Measurements from ENCODE around the gene SMOC1.

The SMOC1 gene

DNA sequence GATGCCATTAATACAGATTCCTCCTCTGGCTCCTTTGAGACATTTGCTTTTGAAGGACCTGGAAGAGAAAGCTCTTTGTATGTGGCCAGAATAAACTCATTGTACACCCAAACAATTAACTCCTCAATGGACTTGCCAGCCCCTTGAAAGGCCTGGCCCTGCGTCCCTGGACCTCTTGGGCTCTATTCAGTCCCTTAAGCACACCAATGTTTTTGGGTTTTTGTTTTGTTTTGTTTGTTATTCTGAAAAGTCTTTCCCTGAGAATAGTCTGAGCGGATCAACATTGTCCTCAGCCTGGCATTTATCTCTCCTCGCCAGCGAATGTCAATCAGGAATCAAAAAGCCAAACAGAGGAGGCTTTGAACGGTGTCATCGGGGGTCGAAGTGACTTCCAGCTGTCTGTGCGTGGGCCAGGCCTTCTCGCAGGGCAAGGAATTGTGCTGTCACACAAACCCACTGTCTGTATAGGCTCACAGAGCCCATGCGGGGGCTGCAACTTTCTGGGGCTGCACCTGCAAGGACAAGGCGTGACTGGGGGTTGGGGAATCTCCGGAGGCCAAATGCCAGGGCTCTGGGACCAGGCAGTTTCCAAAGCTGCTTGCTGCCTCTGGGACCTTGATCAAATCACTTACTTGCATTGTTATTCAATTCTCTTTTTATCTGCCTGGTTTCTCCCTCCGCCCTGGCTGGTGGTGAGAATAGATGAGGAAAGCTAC lies 108.3 kb downstream of the SMOC1 start:
- Mint-ChIP-seq H3K9me3 (peaks cover 5% of the 10 kb centered on the region), H3K27me3 (ENCODE audit: low read depth, poor library complexity) (peaks cover 20% of the 10 kb centered on the region), H3K27ac (no peak overlapping the region), H3K36me3 (ENCODE audit: low read depth) (peaks cover 70% of the 10 kb centered on the region), H3K4me1 (peaks cover 37% of the 10 kb centered on the region), H3K4me3 (no peak overlapping the region)
- no peak for DNase-seq
- no peak for TF ChIP-seq CTCF (IDR thresholded peaks at IDR 0.05)

DNA sequence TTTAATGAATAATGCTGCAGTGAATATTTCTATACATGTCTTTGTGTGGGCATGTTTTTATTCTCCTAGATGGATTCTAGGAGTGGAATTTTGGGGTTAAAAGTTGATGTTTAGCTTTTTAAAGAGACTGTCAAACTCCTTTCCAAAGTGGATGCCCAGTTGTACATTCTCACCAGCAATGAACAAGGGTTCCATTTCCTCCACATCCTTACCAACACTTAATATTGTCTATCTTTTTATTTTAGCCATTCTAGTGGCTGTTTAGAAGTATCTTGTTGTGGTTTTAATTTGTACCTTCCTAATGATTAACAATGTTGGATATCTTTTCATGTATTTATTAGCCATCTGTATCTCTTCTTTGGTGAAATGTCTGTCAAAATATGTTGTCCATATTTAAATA lies 109.8 kb downstream of the SMOC1 start:
- H3K27me3 Mint-ChIP-seq (ENCODE audit: low read depth, poor library complexity), result peaks cover 20% of the 10 kb centered on the region

GRCh38 chr14:69989622-69990021 lies 110.4 kb downstream of the SMOC1 start:
- peaks cover 5% of the 10 kb centered on the region for H3K9me3 Mint-ChIP-seq
- peaks cover 45% of the 10 kb centered on the region for H3K4me1 Mint-ChIP-seq
- no peak overlapping the region for H3K27ac Mint-ChIP-seq
- peaks cover 20% of the 10 kb centered on the region for H3K27me3 Mint-ChIP-seq (ENCODE audit: low read depth, poor library complexity)
- DNase-seq, result no peak
- peaks cover 61% of the 10 kb centered on the region for H3K36me3 Mint-ChIP-seq (ENCODE audit: low read depth)
- TF ChIP-seq CTCF (IDR thresholded peaks at IDR 0.05), result no peak
- H3K4me3 Mint-ChIP-seq, result no peak overlapping the region

More for the DNA sequence above, 109.8 kb downstream of the SMOC1 start:
- no peak overlapping the region for H3K27ac Mint-ChIP-seq
- DNase-seq, result no peak
- peaks cover 63% of the 10 kb centered on the region for H3K36me3 Mint-ChIP-seq (ENCODE audit: low read depth)
- H3K9me3 Mint-ChIP-seq, result peaks cover 5% of the 10 kb centered on the region
- TF ChIP-seq CTCF (IDR thresholded peaks at IDR 0.05), result no peak
- H3K4me3 Mint-ChIP-seq, result no peak overlapping the region
- peaks cover 40% of the 10 kb centered on the region for H3K4me1 Mint-ChIP-seq

- no peak overlapping the region for H3K4me3 Mint-ChIP-seq
- no peak for TF ChIP-seq CTCF (IDR thresholded peaks at IDR 0.05)
- H3K27me3 Mint-ChIP-seq (ENCODE audit: low read depth, poor library complexity), result peaks cover 16% of the 10 kb centered on the region
- peaks cover 61% of the 10 kb centered on the region for H3K36me3 Mint-ChIP-seq (ENCODE audit: low read depth)
- no peak for DNase-seq
- no peak overlapping the region for H3K27ac Mint-ChIP-seq
- H3K9me3 Mint-ChIP-seq, result peaks cover 5% of the 10 kb centered on the region
- H3K4me1 Mint-ChIP-seq, result peaks cover 45% of the 10 kb centered on the region
These were observed 111.1 kb downstream of the SMOC1 start for GRCh38 chr14:69990323-69990722.

GRCh38 chr14:69991422-69991821 lies 112.2 kb downstream of the SMOC1 start:
- Mint-ChIP-seq H3K27me3 (ENCODE audit: low read depth, poor library complexity) (peaks cover 14% of the 10 kb centered on the region), H3K36me3 (ENCODE audit: low read depth) (peaks cover 58% of the 10 kb centered on the region), H3K9me3 (peaks cover 5% of the 10 kb centered on the region), H3K4me3 (no peak overlapping the region), H3K4me1 (peaks cover 45% of the 10 kb centered on the region), H3K27ac (no peak overlapping the region)
- no peak for TF ChIP-seq CTCF (IDR thresholded peaks at IDR 0.05)
- no peak for DNase-seq

DNA sequence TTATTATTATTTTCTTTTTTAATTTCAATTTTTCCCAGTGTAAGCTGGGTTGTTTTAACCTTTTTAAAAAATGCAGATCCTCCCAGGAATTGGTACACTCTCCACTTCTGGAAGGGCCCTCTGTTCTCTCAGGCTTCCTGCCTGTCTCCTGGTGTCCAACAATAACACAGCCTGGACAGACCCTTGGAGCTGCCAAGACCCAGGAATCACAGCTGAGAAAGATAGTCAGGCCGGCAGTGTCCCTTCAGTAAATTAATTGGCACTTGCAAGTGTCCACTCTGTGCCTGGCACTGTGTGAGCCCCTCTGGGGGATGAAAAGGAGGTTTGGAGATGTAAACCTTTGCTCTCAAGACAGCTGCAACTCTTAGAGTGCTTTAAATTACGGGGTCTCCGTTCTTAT lies 113.3 kb downstream of the SMOC1 start:
- H3K9me3 Mint-ChIP-seq, result no peaks in the 10 kb centered on the region
- no peak overlapping the region for H3K4me3 Mint-ChIP-seq
- no peak for DNase-seq
- no peak overlapping the region for H3K27ac Mint-ChIP-seq
- no peak for TF ChIP-seq CTCF (IDR thresholded peaks at IDR 0.05)
- peaks cover 38% of the 10 kb centered on the region for H3K4me1 Mint-ChIP-seq
- peaks cover 54% of the 10 kb centered on the region for H3K36me3 Mint-ChIP-seq (ENCODE audit: low read depth)
- H3K27me3 Mint-ChIP-seq (ENCODE audit: low read depth, poor library complexity), result peaks cover 12% of the 10 kb centered on the region
